ENCODE data around the gene CACNA2D3. TPM values are rescaled to one million over a fixed set of nuclear protein-coding genes. Genes with fewer than 3 reads are reported as not detected.

CACNA2D3 gene
- total and polyA plus RNA-seq, 4 donors, result 0.38 to 2.5 (median 1.1) TPM

- peaks cover 0 to 16% (median 0%) of the 10 kb centered on the region in 5 donors for H3K4me1 ChIP-seq (ENCODE audit: control insufficient read depth in 5 of 5, insufficient read depth in 5 of 5, low read length in 5 of 5)
- H3K9me3 ChIP-seq (ENCODE audit: control insufficient read depth in 4 of 4, insufficient read depth in 3 of 4, low read length in 3 of 4), result no peaks in the 10 kb centered on the region
- H3K27me3 ChIP-seq (ENCODE audit: control insufficient read depth in 3 of 3, insufficient read depth in 3 of 3, low read length in 2 of 3), result no peaks in the 10 kb centered on the region
- DNase-seq (no peak), ATAC-seq (ENCODE audit: insufficient read depth, low FRiP score) (no peak)
- H3K4me3 ChIP-seq, result no peak overlapping the region
- H3K9ac ChIP-seq (ENCODE audit: insufficient read depth in 1 of 2, low read length in 2 of 2), result no peak overlapping the region
- no peak for TF ChIP-seq CTCF (IDR thresholded peaks at IDR 0.05; ENCODE audit: control extremely low read depth, extremely low read depth)
- no peak overlapping the region for H3K27ac ChIP-seq (ENCODE audit: low read depth in 1 of 2, low read length in 1 of 2)
- WGBS, 2 donors, result 87 to 88% methylated on average over 4 of the region's 4 CpGs
- no peaks in the 10 kb centered on the region for H3K36me3 ChIP-seq (ENCODE audit: control insufficient read depth in 4 of 4, insufficient read depth in 4 of 4, low read length in 4 of 4)
These were observed 996.9 kb downstream of the CACNA2D3 start for GRCh38 chr3:55119268-55119667.

GRCh38 chr3:55122312-55122711 lies 1000.0 kb downstream of the CACNA2D3 start:
- no peaks in the 10 kb centered on the region for H3K9me3 ChIP-seq (ENCODE audit: control insufficient read depth in 4 of 4, insufficient read depth in 3 of 4, low read length in 3 of 4)
- ATAC-seq (ENCODE audit: insufficient read depth, low FRiP score), result no peak
- H3K4me1 ChIP-seq (ENCODE audit: control insufficient read depth in 5 of 5, insufficient read depth in 5 of 5, low read length in 5 of 5), result peaks cover 0 to 29% (median 0%) of the 10 kb centered on the region in 5 donors
- 68 to 79% methylated on average over 2 of the region's 2 CpGs for WGBS, 2 donors
- no peak overlapping the region for H3K27ac ChIP-seq (ENCODE audit: low read depth in 1 of 2, low read length in 1 of 2)
- H3K27me3 ChIP-seq (ENCODE audit: control insufficient read depth in 3 of 3, insufficient read depth in 3 of 3, low read length in 2 of 3), result no peaks in the 10 kb centered on the region
- no peak for DNase-seq
- TF ChIP-seq CTCF (IDR thresholded peaks at IDR 0.05; ENCODE audit: control extremely low read depth, extremely low read depth), result no peak
- no peaks in the 10 kb centered on the region for H3K36me3 ChIP-seq (ENCODE audit: control insufficient read depth in 4 of 4, insufficient read depth in 4 of 4, low read length in 4 of 4)
- H3K4me3 ChIP-seq, result no peak overlapping the region
- no peak overlapping the region for H3K9ac ChIP-seq (ENCODE audit: insufficient read depth in 1 of 2, low read length in 2 of 2)

Other genes starting within 250 kb of the CACNA2D3 start
- gene ACTR8, start 240.4 kb upstream of the CACNA2D3 start, total RNA-seq, result 10 to 100 TPM; 25.6 to 28.8 TPM
- 10 to 100 TPM; 12.4 to 16.3 TPM for gene ACTR8, start 240.4 kb upstream of the CACNA2D3 start, polyA plus RNA-seq
- gene SELENOK, start 230.7 kb upstream of the CACNA2D3 start, total RNA-seq, result 10 to 100 TPM; 33.3 to 47.5 TPM
- 100 to 1,000 TPM in 1 of 2 donors, 10 to 100 TPM in 1; 79.0 to 150 TPM for gene SELENOK, start 230.7 kb upstream of the CACNA2D3 start, polyA plus RNA-seq